Measurements from ENCODE around the gene OLFML2A.

Gene OLFML2A

DNA sequence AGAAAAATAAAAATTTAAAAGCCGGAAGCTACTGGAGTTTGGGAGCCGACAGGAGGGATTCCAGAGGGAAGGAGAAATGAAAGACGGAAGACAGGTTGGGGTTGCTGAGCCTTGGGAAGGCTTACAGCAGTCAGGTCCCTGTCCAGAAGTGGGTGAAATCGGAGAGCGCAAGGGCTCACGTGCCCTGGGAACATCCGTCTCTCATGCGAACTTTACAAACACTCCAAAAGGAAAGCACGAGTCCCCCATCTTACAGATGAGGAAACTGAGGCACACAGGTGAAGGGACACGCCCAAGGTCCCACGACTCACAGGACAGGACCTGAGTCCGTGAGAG is 347 bp upstream of the OLFML2A start:
- TF ChIP-seq, protein P1, sequence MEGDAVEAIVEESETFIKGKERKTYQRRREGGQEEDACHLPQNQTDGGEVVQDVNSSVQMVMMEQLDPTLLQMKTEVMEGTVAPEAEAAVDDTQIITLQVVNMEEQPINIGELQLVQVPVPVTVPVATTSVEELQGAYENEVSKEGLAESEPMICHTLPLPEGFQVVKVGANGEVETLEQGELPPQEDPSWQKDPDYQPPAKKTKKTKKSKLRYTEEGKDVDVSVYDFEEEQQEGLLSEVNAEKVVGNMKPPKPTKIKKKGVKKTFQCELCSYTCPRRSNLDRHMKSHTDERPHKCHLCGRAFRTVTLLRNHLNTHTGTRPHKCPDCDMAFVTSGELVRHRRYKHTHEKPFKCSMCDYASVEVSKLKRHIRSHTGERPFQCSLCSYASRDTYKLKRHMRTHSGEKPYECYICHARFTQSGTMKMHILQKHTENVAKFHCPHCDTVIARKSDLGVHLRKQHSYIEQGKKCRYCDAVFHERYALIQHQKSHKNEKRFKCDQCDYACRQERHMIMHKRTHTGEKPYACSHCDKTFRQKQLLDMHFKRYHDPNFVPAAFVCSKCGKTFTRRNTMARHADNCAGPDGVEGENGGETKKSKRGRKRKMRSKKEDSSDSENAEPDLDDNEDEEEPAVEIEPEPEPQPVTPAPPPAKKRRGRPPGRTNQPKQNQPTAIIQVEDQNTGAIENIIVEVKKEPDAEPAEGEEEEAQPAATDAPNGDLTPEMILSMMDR (IDR thresholded peaks at IDR 0.05; ENCODE audit: low read depth, low read length), result no peak
- peak overlapping the region; percentile 39 to 48 for H3K4me3 ChIP-seq (replicated peaks in 1 of 2; ENCODE audit: low read depth in 2 of 2, low read length in 2 of 2)
- DNase-seq (ENCODE audit: low read depth in 2 of 2), result no peak

DNA sequence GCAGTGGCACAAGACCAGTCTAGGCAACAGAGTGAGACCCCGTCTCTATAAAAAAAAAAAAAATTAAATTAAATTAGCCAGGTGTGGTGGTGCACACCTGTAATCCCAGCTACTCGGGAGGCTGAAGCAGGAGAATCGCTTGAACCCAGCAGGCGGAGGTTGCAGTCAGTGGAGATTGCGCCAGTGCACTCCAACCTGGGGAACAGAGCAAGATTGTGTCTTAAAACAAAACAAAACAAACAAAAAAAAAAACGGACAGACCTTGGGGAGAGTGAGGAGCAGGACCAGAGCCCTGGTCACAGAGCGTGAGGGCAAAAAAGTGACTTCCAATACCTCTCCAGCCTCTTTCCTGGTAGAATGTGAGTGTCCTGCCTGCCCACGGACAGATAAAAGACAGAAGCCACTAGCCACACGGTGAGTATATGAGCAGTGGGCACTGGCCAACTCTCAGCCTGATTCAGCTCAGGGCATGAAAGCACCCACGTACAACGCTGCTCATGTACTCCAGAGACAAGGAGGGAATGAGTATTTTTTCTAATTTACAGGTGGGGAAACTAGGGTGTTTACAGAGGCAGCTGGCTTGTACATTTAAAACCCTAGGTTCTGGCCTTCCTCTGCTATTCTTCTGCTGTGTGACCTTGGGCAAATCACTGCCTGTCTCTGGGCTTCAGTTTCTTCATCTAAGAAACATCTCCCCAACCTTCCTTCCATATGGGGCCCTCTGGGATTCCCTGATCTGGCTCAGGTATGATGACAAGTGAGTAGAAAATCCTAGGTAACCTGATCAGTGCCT is 1.8 kb downstream of the OLFML2A start:
- no peak for DNase-seq (ENCODE audit: low read depth in 2 of 2)
- TF ChIP-seq, protein P1 (IDR thresholded peaks at IDR 0.05; ENCODE audit: low read depth, low read length), result no peak
- no peak overlapping the region for H3K4me3 ChIP-seq (replicated peaks in 1 of 2; ENCODE audit: low read depth in 2 of 2, low read length in 2 of 2)

DNA sequence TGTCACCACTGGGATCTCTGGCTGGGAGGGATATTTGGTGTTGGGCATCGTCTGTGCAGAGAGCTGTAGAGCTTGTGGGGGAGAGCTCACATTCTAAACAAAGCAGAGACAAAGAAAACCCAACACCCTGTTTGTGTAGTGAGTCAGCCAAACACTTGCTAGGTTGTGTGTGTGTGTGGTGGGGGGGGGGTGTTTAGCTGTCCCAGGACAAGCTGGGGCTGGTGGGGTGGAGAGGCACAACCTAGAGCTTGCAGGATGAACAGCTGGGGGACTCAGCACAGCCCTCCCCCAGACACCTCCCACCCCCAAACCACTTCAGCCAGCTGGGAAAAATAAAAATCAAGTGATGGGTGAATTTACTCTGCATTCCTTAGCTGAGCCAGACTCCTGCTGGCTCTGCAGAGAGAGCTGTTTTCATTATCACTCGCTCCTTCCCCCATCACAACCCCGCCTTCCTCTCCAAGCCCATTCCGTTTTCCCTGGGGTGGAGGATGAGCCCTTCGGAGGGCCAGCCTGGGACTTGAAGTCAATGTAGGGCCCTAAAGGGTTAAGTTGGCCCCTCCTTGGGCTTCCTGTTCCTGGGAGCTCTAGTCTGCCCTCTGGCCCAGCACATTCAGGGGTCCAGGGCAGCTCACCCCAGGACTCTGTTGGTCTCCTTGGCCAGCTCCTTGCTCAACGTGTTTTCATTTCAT is 2.6 kb downstream of the OLFML2A start:
- TF ChIP-seq, protein P1 (IDR thresholded peaks at IDR 0.05; ENCODE audit: low read depth, low read length), result no peak
- peak; percentile 83 to 90 for DNase-seq (ENCODE audit: low read depth in 2 of 2)
- H3K4me3 ChIP-seq (replicated peaks in 1 of 2; ENCODE audit: low read depth in 2 of 2, low read length in 2 of 2), result no peak overlapping the region

DNA sequence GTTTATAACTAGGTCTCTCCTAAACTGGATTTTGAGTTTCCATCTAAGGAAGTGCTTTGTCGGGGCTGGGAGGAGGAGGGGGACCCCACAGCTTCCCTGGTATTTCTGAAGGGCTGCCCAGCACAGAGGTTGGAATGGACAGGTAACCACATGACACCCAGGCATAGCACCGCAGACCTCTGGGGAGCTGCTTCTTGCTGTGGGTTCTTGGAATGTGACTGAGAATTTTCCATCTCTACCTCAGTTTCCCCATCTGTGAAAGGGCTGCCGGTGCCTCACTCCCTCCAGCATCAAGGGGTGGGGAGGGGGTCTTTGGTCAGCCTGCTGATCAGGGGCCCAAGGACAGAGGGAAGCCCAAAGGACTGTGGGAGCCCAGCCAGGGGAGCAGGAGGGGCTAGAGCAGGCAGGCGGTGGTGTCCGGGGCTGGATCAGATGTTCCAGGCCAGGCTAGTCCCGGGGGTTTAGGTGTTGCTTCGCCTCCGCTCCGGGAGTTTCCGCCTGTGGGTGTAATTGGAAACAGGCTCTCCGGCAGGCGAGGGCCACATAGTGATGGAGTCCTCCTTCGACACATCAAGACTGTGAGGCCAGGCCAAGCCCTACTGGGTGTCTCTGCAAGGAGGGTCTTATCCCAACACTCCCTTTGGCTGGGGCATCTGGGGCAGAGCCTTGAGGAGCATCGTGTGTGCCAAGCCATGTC is 3.3 kb downstream of the OLFML2A start:
- DNase-seq (ENCODE audit: low read depth in 2 of 2), result peak in 1 of 2 donors; percentile 46
- no peak overlapping the region for H3K4me3 ChIP-seq (replicated peaks in 1 of 2; ENCODE audit: low read depth in 2 of 2, low read length in 2 of 2)

DNA sequence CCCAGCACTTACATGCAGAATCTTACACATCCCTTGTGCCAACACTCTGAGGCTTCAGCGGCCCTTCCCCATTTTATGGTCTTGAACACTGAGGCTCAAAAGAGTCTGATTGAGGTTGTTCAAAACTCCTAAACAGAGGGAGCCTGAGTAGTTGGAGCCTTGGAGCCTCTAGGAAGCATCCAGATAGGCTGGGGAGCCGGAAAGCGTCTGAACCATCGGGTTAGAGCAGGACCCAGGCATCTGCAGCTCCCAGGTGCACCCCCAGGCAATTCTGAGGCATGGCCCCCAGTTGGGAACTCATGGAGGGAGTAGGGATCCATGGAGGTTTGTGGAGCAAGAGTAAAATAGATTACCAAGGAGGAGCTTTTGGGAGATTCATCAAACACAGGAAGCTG is 3.8 kb downstream of the OLFML2A start:
- TF ChIP-seq, protein P1 (IDR thresholded peaks at IDR 0.05; ENCODE audit: low read depth, low read length), result no peak
- DNase-seq (ENCODE audit: low read depth in 2 of 2), result no peak
- no peak overlapping the region for H3K4me3 ChIP-seq (replicated peaks in 1 of 2; ENCODE audit: low read depth in 2 of 2, low read length in 2 of 2)

More for the DNA sequence above, 3.3 kb downstream of the OLFML2A start:
- TF ChIP-seq, protein P1 (IDR thresholded peaks at IDR 0.05; ENCODE audit: low read depth, low read length), result no peak

DNA sequence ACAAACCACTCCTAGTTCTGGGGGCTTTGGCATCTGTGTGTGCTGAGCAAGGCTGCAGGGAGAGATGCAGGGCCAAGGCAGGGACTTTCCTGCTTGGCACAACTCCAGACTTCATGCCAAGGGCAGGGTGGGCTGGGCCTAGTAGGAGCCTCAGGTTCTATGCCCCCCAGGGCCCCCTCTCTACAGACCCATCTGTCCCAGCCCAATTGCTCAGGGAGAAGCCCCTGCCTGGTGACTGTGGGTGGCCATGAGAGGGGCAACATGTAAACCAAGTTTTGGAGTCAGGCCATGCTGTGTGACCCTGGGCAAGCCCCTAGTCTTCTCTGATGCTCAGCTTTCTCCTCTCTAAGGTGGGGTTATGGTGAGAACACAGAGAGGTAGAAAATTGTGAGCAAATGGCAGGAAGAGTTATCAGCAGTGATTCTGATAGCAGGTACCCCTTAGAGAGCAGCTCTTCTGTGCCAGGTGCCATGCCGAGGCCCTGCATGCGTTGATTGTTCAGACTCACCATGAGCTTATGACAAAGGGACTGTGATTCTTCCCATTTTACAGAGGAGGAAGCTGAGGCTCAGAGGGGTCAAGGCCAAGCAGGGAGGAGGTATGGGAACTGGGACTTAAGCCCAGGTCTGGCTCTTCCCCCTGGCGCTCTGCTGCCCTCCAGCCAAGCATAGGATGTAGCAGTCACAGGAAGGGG is 5.2 kb downstream of the OLFML2A start:
- TF ChIP-seq, protein P1 (IDR thresholded peaks at IDR 0.05; ENCODE audit: low read depth, low read length), result no peak
- H3K4me3 ChIP-seq (replicated peaks in 1 of 2; ENCODE audit: low read depth in 2 of 2, low read length in 2 of 2), result no peak overlapping the region
- no peak for DNase-seq (ENCODE audit: low read depth in 2 of 2)

Measured in cardiac fibroblast (primary cell).